K562 (cell line): ENCODE results near the gene TRABD2B. TPM values are rescaled to one million over a fixed set of nuclear protein-coding genes. Genes with fewer than 3 reads are reported as not detected.
A peak's percentile ranks its signal among the peaks of the same experiment; 100 is the strongest.

Experiments
- ATAC-seq: fragments of 200-7000 bp; cut with Tn5 transposase; 3 replicates; pipeline ENCODE4 v1.9.1; 2020; ENCODE audit warnings: moderate library complexity
- BruUV-seq: library from RNA; stranded (reverse); fragments of 400-500 nt; replicated peaks from 2 replicates; lab custom pipeline; 2021; lab: Mats Ljungman, UMichigan
- CTCF ChIA-PET: fragments of 300-600 bp; formaldehyde crosslinking; extraction: SDS; loops from one replicate; lab custom pipeline; 2021; ENCODE audit warnings: low intra/inter-chr PET ratio; lab: Yijun Ruan, JAX
- POLR2A ChIA-PET: fragments of 300-600, 350-650 bp; sonication (Branson Sonifier 250); formaldehyde crosslinking; extraction: SDS; loops from one replicate; lab custom pipeline; 2021; ENCODE audit warnings: antibody characterized with exemption, inconsistent platforms; lab: Yijun Ruan, JAX
- DNase-seq, 4 experiments: peaks; one replicate each; pipeline versions ENCODE4 v3.0.0 to v3.0.0-alpha.2; 2011 to 2018; ENCODE audit warnings: low spot score in 3 of 4, mixed read lengths in 3 of 4; ENCODE audit errors: extremely low read depth in 1 of 4
- FAIRE-seq: peaks from 2 replicates; lab custom pipeline; 2011; peaks lifted over from hg19 to GRCh38; lab: Jason Lieb, UNC
- H2AFZ ChIP-seq: 2 replicates; pipeline ENCODE4 v1.6.0; 2011; ENCODE audit warnings: low read depth, low read length, control low read depth, inconsistent platforms
- H3K27ac ChIP-seq: fragments of 200-600 bp; 3 replicates; pipeline ENCODE4 v1.8.0; 2011; ENCODE audit warnings: low read depth, mild to moderate bottlenecking, control low read depth, inconsistent platforms, low read length, moderate library complexity, mixed read lengths; ENCODE audit errors: extremely low read depth
- H3K27me3 ChIP-seq, 2 experiments: fragments of 300-600 bp in 1 of 2; 2 replicates in 1 of 2; 3 replicates in 1 of 2; pipeline versions ENCODE4 v1.6.0 to v1.8.0; 2011; ENCODE audit warnings: inconsistent platforms in 2 of 2, low read length in 2 of 2, mild to moderate bottlenecking in 1 of 2, mixed read lengths in 1 of 2, moderate library complexity in 1 of 2; ENCODE audit not compliant: control insufficient read depth in 2 of 2, insufficient read depth in 2 of 2
- H3K36me3 ChIP-seq: fragments of 300-600 bp; 3 replicates; pipeline ENCODE4 v1.8.0; 2011; ENCODE audit warnings: mild to moderate bottlenecking, low read length, inconsistent platforms; ENCODE audit not compliant: control insufficient read depth, insufficient read depth
- H3K4me1 ChIP-seq, 2 experiments: fragments of 200-600 bp in 1 of 2; replicated peaks in 1 of 2; 2 replicates in 1 of 2; 3 replicates in 1 of 2; pipeline versions ENCODE4 v1.5.1 to v1.8.0; 2011; ENCODE audit warnings: inconsistent platforms in 2 of 2, low read length in 2 of 2, mild to moderate bottlenecking in 1 of 2, mixed read lengths in 1 of 2, moderate library complexity in 1 of 2; ENCODE audit not compliant: control insufficient read depth in 2 of 2, insufficient read depth in 2 of 2
- H3K4me2 ChIP-seq: 2 replicates; pipeline ENCODE4 v1.6.1; 2011; ENCODE audit warnings: low read length, control low read depth, inconsistent platforms, mixed read lengths; ENCODE audit not compliant: insufficient read depth
- H3K4me3 ChIP-seq: fragments of 200-600 bp; sonication (generic), shearing (Covaris generic); 2 replicates; pipeline ENCODE4 v1.5.1; 2016; ENCODE audit warnings: control low read depth, inconsistent platforms
- H3K79me2 ChIP-seq: fragments of 200-600 bp; 3 replicates; pipeline ENCODE4 v1.8.0; 2011; ENCODE audit warnings: low read length, inconsistent platforms; ENCODE audit not compliant: control insufficient read depth, insufficient read depth
- H3K9ac ChIP-seq, 2 experiments: 2 replicates each; pipeline versions ENCODE4 v1.6.0 to v1.6.1; 2011; ENCODE audit warnings: low read depth in 2 of 2, low read length in 2 of 2, control low read depth in 1 of 2, inconsistent platforms in 1 of 2, mild to moderate bottlenecking in 1 of 2, mixed read lengths in 1 of 2; ENCODE audit not compliant: insufficient read depth in 1 of 2
- H3K9me1 ChIP-seq: one replicate; pipeline ENCODE4 v1.6.0; 2011; ENCODE audit warnings: inconsistent platforms, mild to moderate bottlenecking, low read length, moderate library complexity; ENCODE audit not compliant: control insufficient read depth, insufficient read depth
- H3K9me3 ChIP-seq: replicated peaks from 2 replicates; pipeline ENCODE4 v1.5.1; 2011; ENCODE audit warnings: low read depth, low read length, inconsistent platforms; ENCODE audit not compliant: control insufficient read depth, insufficient read depth
- H4K20me1 ChIP-seq: replicated peaks from 2 replicates; pipeline ENCODE4 v1.6.1; 2011; ENCODE audit warnings: low read length, inconsistent platforms, mixed read lengths; ENCODE audit not compliant: control insufficient read depth, insufficient read depth
- ATF7 ChIP-seq: fragments of 450-650 bp; IDR thresholded peaks from 2 replicates; pipeline ENCODE4 v1.7.1; 2014; ENCODE audit warnings: mild to moderate bottlenecking, moderate library complexity
- ETV1 ChIP-seq: fragments of 450-650 bp; conservative IDR thresholded peaks from 2 replicates; pipeline ENCODE4 v1.6.1; 2016; ENCODE audit warnings: missing genetic modification characterization, control low read depth, low read depth, missing compliant biosample characterization
- KLF16 ChIP-seq: IDR thresholded peaks from 2 replicates; pipeline ENCODE4 v1.6.1; 2016; ENCODE audit warnings: antibody characterized with exemption
- TCF7L2 ChIP-seq: fragments of 150-350 bp; IDR thresholded peaks from 2 replicates; pipeline ENCODE4 v1.6.1; 2016; ENCODE audit warnings: low read depth, mild to moderate bottlenecking, low read length, moderate library complexity
- ZNF124 ChIP-seq: sonication (generic); formaldehyde crosslinking; IDR thresholded peaks from 2 replicates; pipeline ENCODE4 v1.8.1; 2022; ENCODE audit warnings: missing genetic modification reagents
- ZNF436 ChIP-seq: fragments of 250-450, 450-650 bp; sonication (Bioruptor Pico); formaldehyde crosslinking; IDR thresholded peaks from 2 replicates; pipeline ENCODE4 v1.7.0; 2020; ENCODE audit warnings: mild to moderate bottlenecking
- WGBS: fragments of 100-300 bp; shearing (Covaris generic); methylation state at CpG from one replicate; pipeline ENCODE4 v1.1.6; 2016; ENCODE audit warnings: low coverage, mixed read lengths; ENCODE audit not compliant: insufficient coverage; ENCODE audit errors: missing lambda C conversion rate; 5-methylcytosine and 5-hydroxymethylcytosine counted together
- in situ Hi-C: fragments of 300-500 bp; cut with MboI; formaldehyde crosslinking; loops from 4 replicates; pipeline ENCODE4 v1.15.0; 2018; ENCODE audit warnings: inconsistent platforms, mixed read lengths
- intact Hi-C: fragments of 100-400 bp; cut with micrococcal nuclease; formaldehyde crosslinking; loops from 2 replicates; pipeline ENCODE4 v1.14.2; 2022
- polyA plus RNA-seq, 8 experiments: library from polyadenylated mRNA; depleted of rRNA in 4 of 8; stranded (reverse) in 5 of 8; unstranded in 3 of 8; fragments of >200 nt; fragmentation: Nextera tagmentation in 2 of 8; fragmentation: Illumina TruSeq in 1 of 8; extraction: Ambion mirVana in 2 of 8; extraction: Trizol in 1 of 8; gene quantifications; 2 replicates each; pipeline versions ENCODE4 v1.2.1 to v1.2.3, GENCODE V29; 2011 to 2014; ENCODE audit warnings: inconsistent platforms in 1 of 8, missing spikeins in 1 of 8
- total RNA-seq, 7 experiments: library from RNA; depleted of rRNA in 6 of 7; stranded (reverse); fragments of >200 nt in 6 of 7; fragmentation: Illumina TruSeq in 2 of 7; extraction: Trizol in 2 of 7; gene quantifications; 2 replicates each; pipeline versions ENCODE4 v1.2.1 to v1.2.3, GENCODE V29; 2011 to 2021; ENCODE audit warnings: low replicate concordance in 1 of 7
- TF ChIP-seq, protein P1 (sequence below), 2 experiments: fragments of 450-650 bp; IDR thresholded peaks; 2 replicates each; pipeline ENCODE4 v1.6.1; 2016; ENCODE audit warnings: mild to moderate bottlenecking in 2 of 2, borderline replicate concordance in 1 of 2, low read depth in 1 of 2, moderate library complexity in 1 of 2

Gene TRABD2B
- total and polyA plus RNA-seq, 9 of the 15 experiments (the other 6 are each of a cell fraction or from before 2014, with no cell fraction given), result not detected

DNA sequence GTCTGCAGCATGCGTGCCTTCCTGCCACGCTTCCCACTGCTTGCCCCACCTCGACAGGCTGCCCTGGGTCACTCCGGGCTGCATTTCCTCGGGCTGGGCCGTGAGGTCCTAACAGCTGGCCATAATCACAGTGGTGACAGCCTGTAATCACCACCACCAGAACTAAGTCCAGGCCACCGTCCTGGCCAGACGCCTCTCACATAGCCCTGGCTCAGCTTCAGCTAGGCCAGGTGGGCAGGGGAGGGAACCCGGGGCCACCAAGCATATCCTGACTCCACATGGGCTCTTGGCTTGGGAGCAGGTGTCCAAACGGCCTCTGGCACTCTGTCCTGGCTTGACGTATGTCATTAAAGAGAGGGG lies 229.5 kb downstream of the TRABD2B start:
- Histone ChIP-seq H3K27ac (no peak overlapping the region), H4K20me1 (peaks cover 14% of the 10 kb centered on the region), H3K9ac (no peak overlapping the region), H3K4me1 (peaks cover 0 to 6% of the 10 kb centered on the region in 2 experiments; a peak in 1 of 5 replicates), H3K9me1 (no peaks in the 10 kb centered on the region), H3K4me3 (no peak overlapping the region), H3K79me2 (no peaks in the 10 kb centered on the region), H3K36me3 (no peaks in the 10 kb centered on the region), H3K9me3 (no peaks in the 10 kb centered on the region), H3K4me2 (no peak overlapping the region), H2AFZ (no peak overlapping the region), H3K27me3 (peaks cover 3 to 65% of the 10 kb centered on the region in 2 experiments; a peak in 3 of 5 replicates)
- DNase-seq (no peak), ATAC-seq (peak; percentile 28), FAIRE-seq (no peak)
- ChIA-PET CTCF (interaction anchor here (0.9 kb wide), 1 partner anchor 29 kb away, joined by 4 read pairs; no protein-coding TSS in a partner anchor), POLR2A (no interaction called here)
- intact Hi-C loops (no loop called here), in situ Hi-C loops (loop anchor here (25.0 kb wide), 1 partner anchor 445 kb away; the partner anchor contains the start of gene SLC5A9)
- no peak for TF ChIP-seq ATF7
- TF ChIP-seq TCF7L2, result no peak
- TF ChIP-seq ZNF124 (CRISPR knock-in tag), result no peak
- TF ChIP-seq, protein P1, sequence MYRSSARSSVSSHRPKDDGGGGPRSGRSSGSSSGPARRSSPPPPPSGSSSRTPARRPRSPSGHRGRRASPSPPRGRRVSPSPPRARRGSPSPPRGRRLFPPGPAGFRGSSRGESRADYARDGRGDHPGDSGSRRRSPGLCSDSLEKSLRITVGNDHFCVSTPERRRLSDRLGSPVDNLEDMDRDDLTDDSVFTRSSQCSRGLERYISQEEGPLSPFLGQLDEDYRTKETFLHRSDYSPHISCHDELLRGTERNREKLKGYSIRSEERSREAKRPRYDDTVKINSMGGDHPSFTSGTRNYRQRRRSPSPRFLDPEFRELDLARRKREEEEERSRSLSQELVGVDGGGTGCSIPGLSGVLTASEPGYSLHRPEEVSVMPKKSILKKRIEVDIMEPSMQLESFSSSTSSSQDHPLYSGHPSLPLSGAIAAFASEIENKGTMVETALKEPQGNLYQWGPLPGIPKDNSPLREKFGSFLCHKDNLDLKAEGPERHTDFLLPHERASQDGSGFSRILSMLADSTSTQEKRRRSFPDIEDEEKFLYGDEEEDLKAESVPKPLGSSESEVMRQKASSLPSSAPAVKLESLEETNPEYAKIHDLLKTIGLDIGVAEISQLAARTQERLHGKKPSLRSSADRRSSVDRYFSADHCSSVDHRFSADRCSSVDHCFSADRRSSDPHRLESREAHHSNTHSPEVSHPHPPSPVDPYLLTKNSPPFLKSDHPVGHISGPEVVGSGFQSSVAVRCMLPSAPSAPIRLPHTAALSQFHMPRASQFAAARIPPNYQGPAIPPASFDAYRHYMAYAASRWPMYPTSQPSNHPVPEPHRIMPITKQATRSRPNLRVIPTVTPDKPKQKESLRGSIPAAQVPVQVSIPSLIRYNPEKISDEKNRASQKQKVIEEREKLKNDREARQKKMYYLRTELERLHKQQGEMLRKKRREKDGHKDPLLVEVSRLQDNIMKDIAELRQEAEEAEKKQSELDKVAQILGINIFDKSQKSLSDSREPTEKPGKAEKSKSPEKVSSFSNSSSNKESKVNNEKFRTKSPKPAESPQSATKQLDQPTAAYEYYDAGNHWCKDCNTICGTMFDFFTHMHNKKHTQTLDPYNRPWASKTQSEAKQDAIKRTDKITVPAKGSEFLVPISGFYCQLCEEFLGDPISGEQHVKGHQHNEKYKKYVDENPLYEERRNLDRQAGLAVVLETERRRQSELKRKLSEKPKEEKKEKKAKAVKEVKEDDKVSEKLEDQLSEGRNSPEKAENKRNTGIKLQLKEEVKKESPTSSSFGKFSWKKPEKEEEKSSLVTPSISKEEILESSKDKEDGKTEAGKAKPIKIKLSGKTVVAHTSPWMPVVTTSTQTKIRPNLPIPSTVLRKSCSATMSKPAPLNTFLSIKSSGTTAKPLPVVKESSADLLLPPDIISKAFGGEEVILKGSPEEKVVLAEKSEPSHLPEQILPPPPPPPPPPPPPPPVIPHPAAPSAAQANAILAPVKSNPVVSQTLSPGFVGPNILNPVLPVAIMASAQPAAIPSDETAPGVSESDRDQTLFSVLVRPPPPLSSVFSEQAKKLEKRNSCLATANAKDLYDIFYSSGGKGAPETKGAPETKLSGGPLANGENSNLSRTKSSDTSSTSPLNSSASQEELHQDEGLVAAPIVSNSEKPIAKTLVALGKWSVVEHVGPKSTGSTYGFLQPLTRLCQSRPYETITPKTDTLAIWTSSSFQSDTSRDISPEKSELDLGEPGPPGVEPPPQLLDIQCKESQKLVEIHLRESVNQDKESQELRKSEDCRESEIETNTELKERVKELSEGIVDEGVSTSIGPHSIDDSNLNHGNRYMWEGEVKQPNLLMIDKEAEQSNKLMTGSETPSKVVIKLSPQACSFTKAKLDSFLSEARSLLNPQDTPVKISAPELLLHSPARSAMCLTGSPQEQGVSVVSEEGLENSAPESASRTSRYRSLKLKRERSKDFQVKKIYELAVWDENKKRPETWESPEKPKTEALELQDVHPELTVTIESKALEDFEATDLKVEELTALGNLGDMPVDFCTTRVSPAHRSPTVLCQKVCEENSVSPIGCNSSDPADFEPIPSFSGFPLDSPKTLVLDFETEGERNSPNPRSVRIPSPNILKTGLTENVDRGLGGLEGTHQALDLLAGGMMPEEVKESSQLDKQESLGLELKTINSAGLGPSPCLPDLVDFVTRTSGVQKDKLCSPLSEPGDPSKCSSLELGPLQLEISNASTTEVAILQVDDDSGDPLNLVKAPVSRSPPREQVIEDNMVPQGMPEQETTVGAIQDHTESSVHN (IDR thresholded peaks at IDR 0.05; ENCODE audit: borderline replicate concordance in 1 of 2, low read depth in 1 of 2), result no peak
- TF ChIP-seq ETV1 (tag), result no peak
- no peak for TF ChIP-seq ZNF436
- no peak for TF ChIP-seq KLF16
- BruUV-seq, result no TSS peak
- 2% methylated on average over 11 of the region's 11 CpGs for WGBS
